H9 (cell line): ENCODE measurements around the gene DCAF10. TPM values are rescaled to one million over a fixed set of nuclear protein-coding genes. Genes with fewer than 3 reads are reported as not detected.
"Not testable (repeated sequence)": the region's sequence is repeated elsewhere in the genome, so short reads cannot be mapped to it uniquely, and the experiment has no call there.

ENCODE experiments used
- DNase-seq: peaks from one replicate; pipeline ENCODE4 v3.0.0-alpha.2; 2017
- H2AFZ ChIP-seq: one replicate; pipeline ENCODE4 v1.6.1; 2013; ENCODE audit warnings: mild to moderate bottlenecking, low read length, control low read depth, moderate library complexity
- H2AK5ac ChIP-seq: 2 replicates; pipeline ENCODE4 v1.6.1; 2013; ENCODE audit warnings: low read length, control low read depth, mixed read lengths; ENCODE audit not compliant: insufficient read length
- H2BK120ac ChIP-seq: one replicate; pipeline ENCODE4 v1.6.1; 2013; ENCODE audit warnings: low read depth, mild to moderate bottlenecking, low read length, control low read depth, inconsistent platforms; ENCODE audit not compliant: poor library complexity, severe bottlenecking
- H2BK12ac ChIP-seq: 2 replicates; pipeline ENCODE4 v1.6.1; 2013; ENCODE audit warnings: low read length, control low read depth, mixed read lengths, low read depth; ENCODE audit not compliant: insufficient read length
- H2BK15ac ChIP-seq: 2 replicates; pipeline ENCODE4 v1.6.1; 2013; ENCODE audit warnings: low read depth, low read length, control low read depth
- H2BK20ac ChIP-seq: one replicate; pipeline ENCODE4 v1.6.1; 2013; ENCODE audit warnings: low read depth, mild to moderate bottlenecking, low read length, control low read depth, inconsistent platforms; ENCODE audit not compliant: poor library complexity, severe bottlenecking
- H2BK5ac ChIP-seq: 2 replicates; pipeline ENCODE4 v1.6.1; 2013; ENCODE audit warnings: low read length, control low read depth, mixed read lengths; ENCODE audit not compliant: insufficient read length
- H3K14ac ChIP-seq: 2 replicates; pipeline ENCODE4 v1.6.1; 2013; ENCODE audit warnings: low read length, control low read depth; ENCODE audit not compliant: insufficient read depth
- H3K18ac ChIP-seq: 2 replicates; pipeline ENCODE4 v1.6.1; 2013; ENCODE audit warnings: low read depth, mild to moderate bottlenecking, mixed read lengths, low read length, control low read depth; ENCODE audit not compliant: insufficient read length
- H3K23ac ChIP-seq: 2 replicates; pipeline ENCODE4 v1.6.1; 2013; ENCODE audit warnings: low read length, control low read depth, mixed read lengths, low read depth; ENCODE audit not compliant: insufficient read length
- H3K23me2 ChIP-seq: 2 replicates; pipeline ENCODE4 v1.6.1; 2013; ENCODE audit warnings: low read depth, mild to moderate bottlenecking, mixed read lengths, low read length, control low read depth; ENCODE audit not compliant: insufficient read length, poor library complexity, severe bottlenecking
- H3K27ac ChIP-seq: 2 replicates; pipeline ENCODE4 v1.5.1; 2013; ENCODE audit warnings: low read length, control low read depth, mixed read lengths, low read depth; ENCODE audit not compliant: insufficient read length
- H3K27me3 ChIP-seq: 2 replicates; pipeline ENCODE4 v1.6.1; 2013; ENCODE audit warnings: low read length, control low read depth, inconsistent platforms; ENCODE audit not compliant: insufficient read depth
- H3K4ac ChIP-seq: 2 replicates; pipeline ENCODE4 v1.6.1; 2013; ENCODE audit warnings: low read depth, mild to moderate bottlenecking, control low read depth, inconsistent platforms, low read length, moderate library complexity
- H3K4me1 ChIP-seq: 2 replicates; pipeline ENCODE4 v1.6.1; 2013; ENCODE audit warnings: low read length, control low read depth, inconsistent platforms; ENCODE audit not compliant: insufficient read depth
- H3K4me2 ChIP-seq: 2 replicates; pipeline ENCODE4 v1.6.1; 2013; ENCODE audit warnings: low read length, control low read depth, mixed read lengths; ENCODE audit not compliant: insufficient read length, insufficient read depth
- H3K56ac ChIP-seq: 2 replicates; pipeline ENCODE4 v1.6.1; 2013; ENCODE audit warnings: low read depth, mild to moderate bottlenecking, mixed read lengths, low read length, control low read depth; ENCODE audit not compliant: insufficient read length
- H3K79me1 ChIP-seq: 2 replicates; pipeline ENCODE4 v1.6.1; 2013; ENCODE audit warnings: low read depth, mild to moderate bottlenecking, moderate library complexity, low read length, control low read depth, inconsistent platforms; ENCODE audit not compliant: insufficient read depth, poor library complexity, severe bottlenecking
- H3K79me2 ChIP-seq: 2 replicates; pipeline ENCODE4 v1.6.1; 2013; ENCODE audit warnings: low read length, control low read depth, inconsistent platforms; ENCODE audit not compliant: insufficient read depth
- H3K9ac ChIP-seq: 2 replicates; pipeline ENCODE4 v1.6.1; 2013; ENCODE audit warnings: low read length, control low read depth, mixed read lengths; ENCODE audit not compliant: insufficient read length; ENCODE audit errors: extremely low read depth
- H3K9me3 ChIP-seq: one replicate; pipeline ENCODE4 v1.6.1; 2013; ENCODE audit warnings: low read depth, low read length, inconsistent platforms; ENCODE audit not compliant: control insufficient read depth
- H3T11ph ChIP-seq: one replicate; pipeline ENCODE4 v1.6.1; 2013; ENCODE audit warnings: mild to moderate bottlenecking, low read length, control low read depth, inconsistent platforms
- H4K20me1 ChIP-seq: one replicate; pipeline ENCODE4 v1.6.1; 2013; ENCODE audit not compliant: control insufficient read depth, insufficient read length, insufficient read depth
- H4K5ac ChIP-seq: 2 replicates; pipeline ENCODE4 v1.6.1; 2013; ENCODE audit warnings: low read depth, mild to moderate bottlenecking, mixed read lengths, low read length, control low read depth; ENCODE audit not compliant: insufficient read length
- H4K8ac ChIP-seq: replicated peaks from 2 replicates; pipeline ENCODE4 v1.6.1; 2013; ENCODE audit warnings: low read length, control low read depth, mixed read lengths, low read depth; ENCODE audit not compliant: insufficient read length
- H4K91ac ChIP-seq: 2 replicates; pipeline ENCODE4 v1.6.1; 2013; ENCODE audit warnings: low read depth, mild to moderate bottlenecking, moderate library complexity, mixed read lengths, low read length, control low read depth; ENCODE audit not compliant: insufficient read length
- H3K27ac Mint-ChIP-seq, 3 experiments: 2 replicates in 2 of 3; 3 replicates in 1 of 3; pipeline ENCODE4 v1.8.0; 2020 to 2021; ENCODE audit warnings: mixed read lengths in 3 of 3, mild to moderate bottlenecking in 1 of 3, moderate library complexity in 1 of 3
- H3K27me3 Mint-ChIP-seq: 2 replicates; pipeline ENCODE4 v1.8.0; 2021; ENCODE audit warnings: low read depth, mild to moderate bottlenecking, moderate library complexity, mixed read lengths
- H3K36me3 Mint-ChIP-seq, 3 experiments: 2 replicates in 2 of 3; 3 replicates in 1 of 3; pipeline ENCODE4 v1.8.0; 2020 to 2021; ENCODE audit warnings: low read depth in 3 of 3, mixed read lengths in 3 of 3; ENCODE audit not compliant: insufficient read depth in 1 of 3
- H3K4me1 Mint-ChIP-seq, 2 experiments: 2 replicates each; pipeline ENCODE4 v1.8.0; 2020; ENCODE audit warnings: mixed read lengths in 2 of 2
- H3K4me3 Mint-ChIP-seq, 2 experiments: 2 replicates in 1 of 2; 3 replicates in 1 of 2; pipeline ENCODE4 v1.8.0; 2020 to 2021; ENCODE audit warnings: mild to moderate bottlenecking in 2 of 2, mixed read lengths in 2 of 2, moderate library complexity in 1 of 2
- H3K9me3 Mint-ChIP-seq, 2 experiments: 2 replicates in 1 of 2; 3 replicates in 1 of 2; pipeline ENCODE4 v1.8.0; 2020; ENCODE audit warnings: mild to moderate bottlenecking in 2 of 2, mixed read lengths in 2 of 2, moderate library complexity in 1 of 2
- WGBS: extraction: QIAGEN DNeasy Blood & Tissue Kit; methylation state at CpG from one replicate; pipeline ENCODE4 v1.1.7; 2013; ENCODE audit warnings: missing lambda C conversion rate, low lambda C conversion rate, mixed read lengths; ENCODE audit not compliant: insufficient read length; ENCODE audit errors: extremely low coverage; 5-methylcytosine and 5-hydroxymethylcytosine counted together
- total RNA-seq: library from RNA; stranded (reverse); gene quantifications from 2 replicates; pipeline ENCODE4 v1.2.1, GENCODE V29; 2021
- TF ChIP-seq, protein P1 (sequence below): fragments of 200-600 bp; sonication (generic); conservative IDR thresholded peaks from 3 replicates; pipeline ENCODE4 v1.8.0; 2021; ENCODE audit warnings: antibody characterized with exemption, mild to moderate bottlenecking

DCAF10 gene
- total RNA-seq, 1 experiment from 2014 or later = 13.4 TPM

DNA sequence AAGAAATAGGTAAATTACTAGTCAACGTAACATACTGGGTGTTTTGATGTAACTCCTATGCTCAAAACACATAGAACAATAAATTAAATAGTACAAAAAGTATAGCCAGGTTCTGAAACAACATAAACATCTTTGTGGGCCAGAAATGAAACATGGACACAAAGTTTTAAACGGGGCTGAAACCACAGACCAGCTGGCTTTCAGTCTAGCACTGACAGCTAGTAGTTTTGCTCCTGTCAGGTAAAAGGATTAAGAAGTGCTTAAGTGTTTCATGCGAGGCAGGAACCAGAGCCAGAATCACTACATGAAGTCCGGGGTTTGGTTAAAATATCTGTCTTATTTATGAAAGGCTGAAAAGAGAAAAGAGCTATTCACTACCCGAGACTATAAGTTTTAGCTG, 19.5 kb downstream of the DCAF10 start:
- no peak for DNase-seq
- no peak overlapping the region for H4K8ac ChIP-seq
- H3K4ac ChIP-seq = no peak overlapping the region
- no peak overlapping the region for H3K14ac ChIP-seq
- H3K18ac ChIP-seq = no peak overlapping the region
- H3K27me3 Mint-ChIP-seq = no peaks in the 10 kb centered on the region
- no peak overlapping the region for H2BK5ac ChIP-seq
- H3K27ac ChIP-seq = no peak overlapping the region
- H3K9me3 ChIP-seq = no peaks in the 10 kb centered on the region
- H3T11ph ChIP-seq = no peak overlapping the region
- no peak overlapping the region for H3K27ac Mint-ChIP-seq
- no peak overlapping the region for H2AK5ac ChIP-seq
- no peaks in the 10 kb centered on the region for H3K4me1 ChIP-seq
- no peak overlapping the region for H2AFZ ChIP-seq
- H2BK120ac ChIP-seq = no peak overlapping the region
- no peaks in the 10 kb centered on the region for H3K9me3 Mint-ChIP-seq
- no peaks in the 10 kb centered on the region for H3K79me2 ChIP-seq
- no peaks in the 10 kb centered on the region for H4K20me1 ChIP-seq
- H2BK12ac ChIP-seq = no peak overlapping the region
- no peaks in the 10 kb centered on the region for H3K27me3 ChIP-seq
- no peak overlapping the region for H3K4me2 ChIP-seq
- H4K5ac ChIP-seq = no peak overlapping the region
- no peak overlapping the region for H2BK20ac ChIP-seq
- H3K56ac ChIP-seq = no peak overlapping the region
- H3K4me1 Mint-ChIP-seq = no peaks in the 10 kb centered on the region
- H3K79me1 ChIP-seq = no peaks in the 10 kb centered on the region
- no peaks in the 10 kb centered on the region for H3K23me2 ChIP-seq
- no peak overlapping the region for H3K23ac ChIP-seq
- TF ChIP-seq, protein P1, sequence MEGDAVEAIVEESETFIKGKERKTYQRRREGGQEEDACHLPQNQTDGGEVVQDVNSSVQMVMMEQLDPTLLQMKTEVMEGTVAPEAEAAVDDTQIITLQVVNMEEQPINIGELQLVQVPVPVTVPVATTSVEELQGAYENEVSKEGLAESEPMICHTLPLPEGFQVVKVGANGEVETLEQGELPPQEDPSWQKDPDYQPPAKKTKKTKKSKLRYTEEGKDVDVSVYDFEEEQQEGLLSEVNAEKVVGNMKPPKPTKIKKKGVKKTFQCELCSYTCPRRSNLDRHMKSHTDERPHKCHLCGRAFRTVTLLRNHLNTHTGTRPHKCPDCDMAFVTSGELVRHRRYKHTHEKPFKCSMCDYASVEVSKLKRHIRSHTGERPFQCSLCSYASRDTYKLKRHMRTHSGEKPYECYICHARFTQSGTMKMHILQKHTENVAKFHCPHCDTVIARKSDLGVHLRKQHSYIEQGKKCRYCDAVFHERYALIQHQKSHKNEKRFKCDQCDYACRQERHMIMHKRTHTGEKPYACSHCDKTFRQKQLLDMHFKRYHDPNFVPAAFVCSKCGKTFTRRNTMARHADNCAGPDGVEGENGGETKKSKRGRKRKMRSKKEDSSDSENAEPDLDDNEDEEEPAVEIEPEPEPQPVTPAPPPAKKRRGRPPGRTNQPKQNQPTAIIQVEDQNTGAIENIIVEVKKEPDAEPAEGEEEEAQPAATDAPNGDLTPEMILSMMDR = no peak
- H4K91ac ChIP-seq = no peak overlapping the region
- no CpG with 5 or more reads among the region's 5 CpGs for WGBS
- no peak overlapping the region for H2BK15ac ChIP-seq
- peaks cover 8 to 34% (median 28%) of the 10 kb centered on the region in 3 experiments; a peak in 6 of 7 replicates for H3K36me3 Mint-ChIP-seq
- no peak overlapping the region for H3K4me3 Mint-ChIP-seq
- no peak overlapping the region for H3K9ac ChIP-seq

DNA sequence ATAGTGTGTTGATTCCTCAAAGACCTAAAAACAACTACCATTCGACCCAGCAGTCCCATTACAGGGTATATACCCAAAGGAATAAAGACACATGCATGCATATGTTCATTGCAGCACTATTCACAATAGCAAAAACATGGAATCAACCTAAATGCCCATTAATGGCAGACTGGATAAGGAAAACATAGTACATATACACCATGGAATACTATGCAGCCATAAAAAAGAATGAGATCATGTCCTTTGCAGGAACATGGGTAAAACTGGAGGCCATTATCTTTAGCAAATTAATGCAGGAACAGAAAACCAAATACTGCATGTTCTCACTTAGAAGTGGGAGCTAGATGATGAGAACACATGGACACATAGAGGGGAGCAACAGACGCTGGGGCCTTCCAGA, 24.6 kb downstream of the DCAF10 start:
- H4K5ac ChIP-seq, H3K56ac ChIP-seq, H3K18ac ChIP-seq, H3K27ac ChIP-seq, H3K79me2 ChIP-seq, H2BK20ac ChIP-seq, H3K4me1 ChIP-seq, H2AK5ac ChIP-seq, H3K27me3 Mint-ChIP-seq, H3K27me3 ChIP-seq, H3K4me3 Mint-ChIP-seq, H3K9me3 ChIP-seq, H2BK5ac ChIP-seq, H2BK15ac ChIP-seq, H3K23me2 ChIP-seq, H4K8ac ChIP-seq, H3K4me2 ChIP-seq, H3K9me3 Mint-ChIP-seq, H3K4me1 Mint-ChIP-seq, H2BK120ac ChIP-seq, H3K4ac ChIP-seq, H2BK12ac ChIP-seq, H4K20me1 ChIP-seq, H4K91ac ChIP-seq, H3T11ph ChIP-seq, H3K9ac ChIP-seq, DNase-seq, H3K23ac ChIP-seq, H2AFZ ChIP-seq, H3K27ac Mint-ChIP-seq, H3K14ac ChIP-seq, H3K79me1 ChIP-seq: not testable (repeated sequence)
- peaks cover 8 to 44% (median 30%) of the 10 kb centered on the region in 3 experiments; a peak in 6 of 7 replicates for H3K36me3 Mint-ChIP-seq
- WGBS = no CpG with 5 or more reads among the region's 2 CpGs
